ENCODE data around the gene ZNF669.
"Not testable (repeated sequence)": the region's sequence is repeated elsewhere in the genome, so short reads cannot be mapped to it uniquely, and the experiment has no call there.

Gene ZNF669

GRCh38 chr1:247103859-247104591 lies at the start of gene ZNF669:
ZNF669 (minus strand) TSS chr1:247104356; CDS start chr1:247104199, 157 bp downstream.
- DNase-seq (ENCODE audit: low read depth in 2 of 2) = peak; percentile 84 to 88

- DNase-seq (ENCODE audit: low read depth in 2 of 2) = no peak
These were observed 43.6 kb upstream of the ZNF669 start for GRCh38 chr1:247147781-247148180.

- DNase-seq (ENCODE audit: low read depth in 2 of 2) = not testable (repeated sequence)
These were observed 43.0 kb upstream of the ZNF669 start for GRCh38 chr1:247147120-247147519.

GRCh38 chr1:247146671-247147070 lies 42.5 kb upstream of the ZNF669 start:
- DNase-seq (ENCODE audit: low read depth in 2 of 2) = no peak

GRCh38 chr1:247145279-247145678 lies 41.1 kb upstream of the ZNF669 start:
- DNase-seq (ENCODE audit: low read depth in 2 of 2) = no peak

GRCh38 chr1:247139557-247139956 lies 35.4 kb upstream of the ZNF669 start:
- DNase-seq (ENCODE audit: low read depth in 2 of 2) = not testable (repeated sequence)

- no peak for DNase-seq (ENCODE audit: low read depth in 2 of 2)
These were observed 27.1 kb upstream of the ZNF669 start for GRCh38 chr1:247131236-247131635.

GRCh38 chr1:247127519-247128282 lies 23.5 kb upstream of the ZNF669 start:
- DNase-seq (ENCODE audit: low read depth in 2 of 2) = not testable (repeated sequence)

- DNase-seq (ENCODE audit: low read depth in 2 of 2) = not testable (repeated sequence)
These were observed 22.4 kb upstream of the ZNF669 start for GRCh38 chr1:247126601-247127000.

- not testable (repeated sequence) for DNase-seq (ENCODE audit: low read depth in 2 of 2)
These were observed 22.0 kb upstream of the ZNF669 start for GRCh38 chr1:247126166-247126565.

- DNase-seq (ENCODE audit: low read depth in 2 of 2) = no peak
These were observed 17.2 kb upstream of the ZNF669 start for GRCh38 chr1:247121382-247121781.

- not testable (repeated sequence) for DNase-seq (ENCODE audit: low read depth in 2 of 2)
These were observed 16.2 kb upstream of the ZNF669 start for GRCh38 chr1:247120408-247120668.

GRCh38 chr1:247119600-247120407 lies 15.6 kb upstream of the ZNF669 start:
- DNase-seq (ENCODE audit: low read depth in 2 of 2) = no peak

GRCh38 chr1:247118946-247119446 lies 14.8 kb upstream of the ZNF669 start:
- DNase-seq (ENCODE audit: low read depth in 2 of 2) = peak in 1 of 2 donors; percentile 5

- no peak for DNase-seq (ENCODE audit: low read depth in 2 of 2)
These were observed 11.4 kb upstream of the ZNF669 start for GRCh38 chr1:247115545-247115944.

- no peak for DNase-seq (ENCODE audit: low read depth in 2 of 2)
These were observed 11.0 kb upstream of the ZNF669 start for GRCh38 chr1:247115141-247115510.

GRCh38 chr1:247114351-247115140 lies 10.4 kb upstream of the ZNF669 start:
- no peak for DNase-seq (ENCODE audit: low read depth in 2 of 2)

- DNase-seq (ENCODE audit: low read depth in 2 of 2) = no peak
These were observed 9.6 kb upstream of the ZNF669 start for GRCh38 chr1:247113733-247114271.

GRCh38 chr1:247113094-247113497 lies 8.9 kb upstream of the ZNF669 start:
- DNase-seq (ENCODE audit: low read depth in 2 of 2) = no peak

GRCh38 chr1:247112479-247112781 lies 8.3 kb upstream of the ZNF669 start:
- DNase-seq (ENCODE audit: low read depth in 2 of 2) = no peak

- no peak for DNase-seq (ENCODE audit: low read depth in 2 of 2)
These were observed 7.7 kb upstream of the ZNF669 start for GRCh38 chr1:247111700-247112478.
